Natural killer cell (primary cell): ENCODE measurements around the gene SC5D. TPM values are rescaled to one million over a fixed set of nuclear protein-coding genes. Genes with fewer than 3 reads are reported as not detected.

Source experiments
- ATAC-seq, 3 donors: fragments of 150-1000 bp in 2 of 3; fragments of 200-7000 bp in 1 of 3; cut with Tn5 transposase; 1 replicate in 1 of 3; 2 replicates in 2 of 3; pipeline ENCODE4 v1.10.0; 2021; ENCODE audit warnings: mild to moderate bottlenecking in 2 of 3, moderate library complexity in 2 of 3
- DNase-seq, 2 donors: peaks; one replicate each; pipeline versions ENCODE4 v3.0.0 to v3.0.0-alpha.2; 2013 to 2021; ENCODE audit warnings: mixed read lengths in 1 of 2
- H3K27ac ChIP-seq: one replicate; pipeline ENCODE4 v1.5.1; 2013; ENCODE audit warnings: mild to moderate bottlenecking, low read length
- H3K27me3 ChIP-seq: one replicate; pipeline ENCODE4 v1.6.1; 2013; ENCODE audit warnings: low read length; ENCODE audit not compliant: control insufficient read depth, insufficient read depth
- H3K36me3 ChIP-seq: one replicate; pipeline ENCODE4 v1.6.1; 2013; ENCODE audit warnings: low read length; ENCODE audit not compliant: control insufficient read depth, insufficient read depth
- H3K4me1 ChIP-seq: one replicate; pipeline ENCODE4 v1.6.1; 2013; ENCODE audit warnings: low read length; ENCODE audit not compliant: control insufficient read depth, insufficient read depth
- H3K4me3 ChIP-seq: one replicate; pipeline ENCODE4 v1.5.1; 2013; ENCODE audit warnings: low read length
- H3K9me3 ChIP-seq: one replicate; pipeline ENCODE4 v1.6.1; 2013; ENCODE audit warnings: low read length; ENCODE audit not compliant: control insufficient read depth, insufficient read depth
- H3K27ac Mint-ChIP-seq, 2 donors: one replicate each; pipeline ENCODE4 v1.8.0; 2022; ENCODE audit warnings: mild to moderate bottlenecking in 2 of 2, mixed read lengths in 2 of 2, moderate library complexity in 1 of 2
- H3K27me3 Mint-ChIP-seq, 2 donors: one replicate each; pipeline ENCODE4 v1.8.0; 2022; ENCODE audit warnings: low read depth in 2 of 2, mixed read lengths in 2 of 2
- H3K36me3 Mint-ChIP-seq: one replicate; pipeline ENCODE4 v1.8.0; 2022; ENCODE audit warnings: mixed read lengths
- H3K4me1 Mint-ChIP-seq, 2 donors: one replicate each; pipeline ENCODE4 v1.8.0; 2022; ENCODE audit warnings: mixed read lengths in 2 of 2
- H3K4me3 Mint-ChIP-seq: one replicate; pipeline ENCODE4 v1.8.0; 2022; ENCODE audit warnings: mild to moderate bottlenecking, moderate library complexity, mixed read lengths
- H3K9me3 Mint-ChIP-seq, 2 donors: one replicate each; pipeline ENCODE4 v1.8.0; 2022; ENCODE audit warnings: mixed read lengths in 2 of 2
- CTCF ChIP-seq: fragments of 200-600 bp; IDR thresholded peaks from one replicate; pipeline ENCODE4 v1.8.0; 2022; ENCODE audit warnings: antibody characterized with exemption
- WGBS: methylation state at CpG from one replicate; pipeline ENCODE4 v1.1.7; 2013; ENCODE audit warnings: missing lambda C conversion rate; ENCODE audit not compliant: insufficient coverage; 5-methylcytosine and 5-hydroxymethylcytosine counted together
- intact Hi-C: fragments of 100-400 bp; cut with micrococcal nuclease; formaldehyde crosslinking; loops from one replicate; pipeline ENCODE4 v1.14.2; 2022
- total RNA-seq, 4 donors: library from RNA; stranded (reverse); fragments of 120-200 nt in 1 of 4; gene quantifications; one replicate each; pipeline versions ENCODE4 v1.2.3 to v1.2.4, GENCODE V29; 2013 to 2022

SC5D gene
- total RNA-seq, 3 donors from 2014 or later (not counting 1 experiment from before 2014, with no cell fraction given) = 17.2 to 18.6 (median 17.2) TPM

DNA sequence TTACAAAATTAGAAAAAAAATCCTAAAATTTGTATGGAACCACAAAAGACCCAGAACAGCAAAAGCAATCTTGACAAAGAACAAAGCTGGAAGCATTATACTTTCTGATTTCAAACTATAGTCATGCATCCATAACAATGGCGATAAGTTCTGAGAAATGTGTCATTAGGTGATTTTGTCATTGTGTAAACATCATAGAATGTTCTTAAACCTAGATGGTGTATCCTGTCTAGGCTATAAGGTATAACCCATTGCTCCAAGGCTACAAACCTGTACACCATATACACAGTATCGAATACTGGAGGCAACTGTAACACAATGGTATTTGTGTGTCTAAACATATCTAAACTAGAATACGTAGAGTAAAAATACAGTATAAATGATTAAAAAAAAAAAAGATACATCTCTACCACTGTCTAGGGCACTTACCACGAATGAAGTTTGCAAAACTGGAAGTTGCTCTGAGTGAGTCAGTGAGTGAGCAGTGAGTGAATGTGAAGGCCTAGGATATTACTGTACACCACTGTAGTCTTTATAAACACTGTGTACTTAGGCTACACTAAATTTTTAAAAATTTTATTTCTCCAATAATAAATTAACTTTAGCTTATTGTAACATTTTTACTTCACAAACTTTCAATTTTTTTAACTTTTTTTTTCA lies 18.1 kb upstream of the SC5D start:
- Histone ChIP-seq H3K9me3 (no peaks in the 10 kb centered on the region), H3K27ac (no peak overlapping the region), H3K36me3 (no peaks in the 10 kb centered on the region), H3K27me3 (peaks cover 5% of the 10 kb centered on the region), H3K4me3 (no peak overlapping the region), H3K4me1 (no peaks in the 10 kb centered on the region)
- peaks cover 8% of the 10 kb centered on the region for H3K36me3 Mint-ChIP-seq
- H3K27ac Mint-ChIP-seq = no peak overlapping the region
- H3K4me1 Mint-ChIP-seq = no peaks in the 10 kb centered on the region
- intact Hi-C loops = no loop called here
- no peak for ATAC-seq
- H3K4me3 Mint-ChIP-seq = no peak overlapping the region
- no CpG with 5 or more reads among the region's 4 CpGs for WGBS
- DNase-seq = no peak
- TF ChIP-seq CTCF = no peak
- H3K27me3 Mint-ChIP-seq = peaks cover 48 to 72% of the 10 kb centered on the region in 2 donors
- no peaks in the 10 kb centered on the region for H3K9me3 Mint-ChIP-seq

- intact Hi-C loops = no loop called here
- Mint-ChIP-seq H3K9me3 (no peaks in the 10 kb centered on the region), H3K4me3 (no peak overlapping the region), H3K36me3 (peaks cover 8% of the 10 kb centered on the region), H3K27ac (no peak overlapping the region), H3K4me1 (no peaks in the 10 kb centered on the region), H3K27me3 (peaks cover 48 to 68% of the 10 kb centered on the region in 2 donors)
- no peaks in the 10 kb centered on the region for H3K36me3 ChIP-seq
- H3K27ac ChIP-seq = no peak overlapping the region
- WGBS = 97% methylated on average over 5 of the region's 5 CpGs
- no peaks in the 10 kb centered on the region for H3K27me3 ChIP-seq
- no peak for TF ChIP-seq CTCF
- no peaks in the 10 kb centered on the region for H3K9me3 ChIP-seq
- no peak for ATAC-seq
- H3K4me1 ChIP-seq = no peaks in the 10 kb centered on the region
- DNase-seq = no peak
- H3K4me3 ChIP-seq = no peak overlapping the region
Measured at GRCh38 chr11:121281698-121282097, 10.9 kb upstream of the SC5D start.

GRCh38 chr11:121282386-121282785 lies 10.2 kb upstream of the SC5D start:
- H3K9me3 Mint-ChIP-seq = no peaks in the 10 kb centered on the region
- WGBS = 67% methylated on average over 3 of the region's 4 CpGs

More at GRCh38 chr11:121282386-121282785, 10.2 kb upstream of the SC5D start:
- Mint-ChIP-seq H3K27ac (no peak overlapping the region), H3K4me1 (no peaks in the 10 kb centered on the region), H3K4me3 (no peak overlapping the region), H3K36me3 (peaks cover 8% of the 10 kb centered on the region), H3K27me3 (peaks cover 50 to 68% of the 10 kb centered on the region in 2 donors)
- TF ChIP-seq CTCF = no peak
- no peaks in the 10 kb centered on the region for H3K36me3 ChIP-seq
- no peak overlapping the region for H3K27ac ChIP-seq
- H3K27me3 ChIP-seq = no peaks in the 10 kb centered on the region
- H3K4me1 ChIP-seq = no peaks in the 10 kb centered on the region
- no peak overlapping the region for H3K4me3 ChIP-seq
- intact Hi-C loops = no loop called here
- DNase-seq (peak in 1 of 2 donors; percentile 15), ATAC-seq (no peak)
- no peaks in the 10 kb centered on the region for H3K9me3 ChIP-seq
